PC-3 (cell line): ENCODE results near the gene GINS1. TPM values are rescaled to one million over a fixed set of nuclear protein-coding genes. Genes with fewer than 3 reads are reported as not detected.

Experiments used
- ATAC-seq: fragments of 200-7000 bp; cut with Tn5 transposase; 2 replicates; pipeline ENCODE4 v1.9.1; 2020; ENCODE audit warnings: mild to moderate bottlenecking, moderate library complexity
- BruUV-seq: library from RNA; stranded (reverse); fragments of 400-500 nt; replicated peaks from 2 replicates; lab custom pipeline; 2021; lab: Mats Ljungman, UMichigan
- CTCF ChIA-PET: fragments of 300-600 bp; sonication (Branson Sonifier 250); formaldehyde crosslinking; loops from one replicate; lab custom pipeline; 2022; ENCODE audit warnings: antibody characterized with exemption; lab: Charles Lee
- POLR2A ChIA-PET: fragments of 300-600 bp; sonication (Branson Sonifier 250); formaldehyde crosslinking; loops from one replicate; lab custom pipeline; 2022; ENCODE audit warnings: antibody characterized with exemption; ENCODE audit not compliant: unreplicated experiment; lab: Charles Lee
- DNase-seq: peaks from one replicate; pipeline ENCODE4 v3.0.0-alpha.2; 2015
- H2AFZ ChIP-seq: fragments of 300-600 bp; sonication (generic); 2 replicates; pipeline ENCODE4 v1.6.0; 2016; ENCODE audit warnings: antibody characterized with exemption, low read length
- H3F3A ChIP-seq: fragments of 300-600 bp; sonication (generic); one replicate; pipeline ENCODE4 v1.6.0; 2017; ENCODE audit warnings: antibody characterized with exemption, low read length, control low read depth, mild to moderate bottlenecking; ENCODE audit not compliant: unreplicated experiment
- H3K27ac ChIP-seq: fragments of 300-600 bp; sonication (generic); 2 replicates; pipeline ENCODE4 v1.5.1; 2016; ENCODE audit warnings: mild to moderate bottlenecking, low read length
- H3K27me3 ChIP-seq: fragments of 300-600 bp; sonication (generic); 2 replicates; pipeline ENCODE4 v1.6.1; 2016; ENCODE audit warnings: low read length, mixed read lengths
- H3K36me3 ChIP-seq: fragments of 300-600 bp; sonication (generic); 2 replicates; pipeline ENCODE4 v1.6.1; 2016; ENCODE audit warnings: low read depth, mixed run types, low read length, mixed read lengths
- H3K4me1 ChIP-seq: fragments of 300-600 bp; sonication (generic); 2 replicates; pipeline ENCODE4 v1.5.1; 2016; ENCODE audit warnings: low read length; ENCODE audit not compliant: insufficient read depth
- H3K4me2 ChIP-seq: fragments of 300-600 bp; sonication (generic); 2 replicates; pipeline ENCODE4 v1.6.0; 2016; ENCODE audit warnings: low read length
- H3K4me3 ChIP-seq: fragments of 300-600 bp; sonication (generic); 2 replicates; pipeline ENCODE4 v1.5.1; 2016; ENCODE audit warnings: mild to moderate bottlenecking, low read length, mixed read lengths
- H3K79me2 ChIP-seq: fragments of 300-600 bp; sonication (generic); 2 replicates; pipeline ENCODE4 v1.6.1; 2017; ENCODE audit warnings: low read length, mixed read lengths
- H3K9ac ChIP-seq: fragments of 300-600 bp; sonication (generic); 2 replicates; pipeline ENCODE4 v1.6.0; 2016; ENCODE audit warnings: mild to moderate bottlenecking, low read length
- H3K9me2 ChIP-seq: fragments of 300-600 bp; sonication (generic); replicated peaks from 2 replicates; pipeline ENCODE4 v1.6.1; 2016; ENCODE audit warnings: mixed run types, low read length, mixed read lengths
- H3K9me3 ChIP-seq: fragments of 300-600 bp; sonication (generic); 2 replicates; pipeline ENCODE4 v1.6.1; 2016; ENCODE audit warnings: low read length, mixed read lengths
- H4K20me1 ChIP-seq: fragments of 300-600 bp; sonication (generic); 2 replicates; pipeline ENCODE4 v1.6.1; 2016; ENCODE audit warnings: low read length, mixed read lengths
- CTCF ChIP-seq: fragments of 300-600 bp; sonication (generic); conservative IDR thresholded peaks from 2 replicates; pipeline ENCODE4 v1.5.1; 2017; ENCODE audit warnings: antibody characterized with exemption, low read depth, mild to moderate bottlenecking, low read length
- EZH2 ChIP-seq: fragments of 300-600 bp; sonication (generic); IDR thresholded peaks from one replicate; pipeline ENCODE4 v1.6.1; 2017; ENCODE audit warnings: antibody characterized with exemption, mild to moderate bottlenecking, low read length; ENCODE audit not compliant: unreplicated experiment
- EZH2phosphoT487 ChIP-seq: fragments of 300-600 bp; sonication (generic); IDR thresholded peaks from 2 replicates; pipeline ENCODE4 v1.6.1; 2018; ENCODE audit warnings: mild to moderate bottlenecking, antibody characterized with exemption, low read length, borderline replicate concordance
- intact Hi-C: fragments of 100-400 bp; cut with micrococcal nuclease; formaldehyde crosslinking; loops from 2 replicates; pipeline ENCODE4 v1.9.0; 2023
- total RNA-seq: library from RNA; depleted of rRNA; stranded (reverse); fragments of >200 nt; gene quantifications from 2 replicates; pipeline ENCODE4 v1.2.3, GENCODE V29; 2014

Gene GINS1
- total RNA-seq, 1 experiment from 2014 or later = 28.1 TPM

DNA sequence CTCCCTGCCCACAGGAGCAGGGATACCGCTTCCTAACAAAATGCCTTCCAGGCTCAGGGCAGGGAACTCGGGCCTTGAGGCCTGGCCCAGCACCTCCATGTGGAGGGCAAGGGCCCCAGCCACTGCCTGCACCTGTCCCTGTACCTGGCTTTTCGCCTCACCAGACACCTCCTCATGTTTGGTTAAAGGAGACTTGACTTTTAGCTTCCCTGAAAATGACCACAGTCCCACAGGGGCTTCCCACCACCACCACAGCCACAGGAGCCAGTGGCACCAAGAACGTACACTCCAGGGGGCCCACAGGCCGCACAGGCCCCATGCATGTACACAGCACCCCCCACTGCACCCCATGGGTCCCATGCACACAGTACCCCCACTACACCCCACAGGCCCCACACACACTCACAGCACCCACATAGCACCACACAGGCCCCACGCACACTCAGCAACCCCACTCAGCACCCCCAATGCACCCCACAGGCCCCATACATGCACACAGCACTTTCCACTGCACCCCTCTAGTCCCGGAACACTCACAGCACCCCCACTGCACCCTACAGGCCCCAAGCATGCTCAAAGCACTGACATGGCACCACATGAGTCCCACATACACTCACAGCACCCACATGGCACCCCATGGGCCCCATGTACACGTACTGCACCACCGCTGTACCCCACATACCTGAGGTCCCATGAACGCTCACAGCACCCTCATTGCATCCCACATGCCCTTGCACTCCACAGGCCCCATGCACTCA is 86.5 kb downstream of the GINS1 start:
- H4K20me1 ChIP-seq = no peaks in the 10 kb centered on the region
- BruUV-seq = no TSS peak
- ATAC-seq = no peak
- H3K9me3 ChIP-seq = no peaks in the 10 kb centered on the region
- no peaks in the 10 kb centered on the region for H3K9me2 ChIP-seq
- no peaks in the 10 kb centered on the region for H3K27me3 ChIP-seq
- no peak overlapping the region for H2AFZ ChIP-seq
- TF ChIP-seq EZH2 (no peak), EZH2phosphoT487 (no peak), CTCF (no peak)
- H3K4me2 ChIP-seq = no peak overlapping the region
- POLR2A ChIA-PET = no interaction called here
- intact Hi-C loops = no loop called here
- no peak overlapping the region for H3K4me3 ChIP-seq
- peaks cover 20% of the 10 kb centered on the region for H3K4me1 ChIP-seq
- H3K36me3 ChIP-seq = no peaks in the 10 kb centered on the region
- no peak overlapping the region for H3K27ac ChIP-seq
- no peak overlapping the region for H3K9ac ChIP-seq
- CTCF ChIA-PET = no interaction called here
- no peaks in the 10 kb centered on the region for H3K79me2 ChIP-seq
- no peak for DNase-seq
- H3F3A ChIP-seq = no peaks in the 10 kb centered on the region

DNA sequence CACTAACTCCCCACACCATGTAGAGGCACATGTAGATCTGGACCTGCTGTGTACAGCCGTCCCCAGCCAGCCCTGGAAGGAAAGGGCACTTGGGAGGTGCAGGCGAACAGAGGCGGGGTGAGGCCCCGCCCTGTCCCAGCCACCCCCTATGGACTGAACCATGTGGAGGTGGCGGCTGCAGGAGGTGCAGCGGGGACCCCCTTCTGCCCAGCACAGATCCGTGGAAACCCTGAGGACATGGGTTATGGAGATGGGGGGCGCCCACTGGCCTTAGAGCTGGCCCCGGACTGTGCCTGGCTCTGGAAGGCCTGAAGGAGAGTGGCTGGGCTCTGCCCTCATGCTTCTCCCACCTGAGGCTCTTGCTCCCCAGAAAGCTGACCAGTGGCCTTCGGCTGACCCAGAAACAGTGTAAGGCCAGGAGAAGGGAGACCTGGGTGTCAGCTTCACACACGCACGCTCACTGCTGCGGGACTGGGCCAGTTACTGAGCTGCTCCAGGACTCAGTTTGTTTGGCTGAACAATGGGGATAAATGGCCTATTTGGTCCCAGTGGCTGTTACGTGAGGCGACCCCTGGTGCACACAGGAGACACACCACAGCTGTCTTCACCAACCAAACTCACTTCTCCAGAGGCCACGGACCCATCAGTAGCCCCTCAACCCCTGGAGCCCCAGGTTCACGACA is 87.2 kb downstream of the GINS1 start:
- TF ChIP-seq EZH2phosphoT487 = no peak
- no peak for TF ChIP-seq EZH2
- TF ChIP-seq CTCF = no peak
- DNase-seq (no peak), ATAC-seq (no peak)
- Histone ChIP-seq H3K4me3 (no peak overlapping the region), H3K9ac (no peak overlapping the region), H3K79me2 (no peaks in the 10 kb centered on the region), H3F3A (no peaks in the 10 kb centered on the region), H4K20me1 (no peaks in the 10 kb centered on the region), H3K4me2 (no peak overlapping the region), H3K4me1 (peaks cover 20% of the 10 kb centered on the region), H3K9me2 (no peaks in the 10 kb centered on the region), H3K27me3 (no peaks in the 10 kb centered on the region), H3K27ac (no peak overlapping the region), H3K9me3 (no peaks in the 10 kb centered on the region), H3K36me3 (no peaks in the 10 kb centered on the region), H2AFZ (no peak overlapping the region)
- CTCF ChIA-PET = no interaction called here
- intact Hi-C loops = no loop called here
- no TSS peak for BruUV-seq
- POLR2A ChIA-PET = no interaction called here
